HEK293 (cell line): ENCODE results near the gene TSPAN3.

ENCODE experiments used
- CTCF ChIA-PET: fragments of 350-600 bp; formaldehyde crosslinking; extraction: SDS; loops from one replicate; lab custom pipeline; 2021; ENCODE audit warnings: antibody characterized with exemption; lab: Yijun Ruan, JAX
- POLR2A ChIA-PET: fragments of 300-600 bp; formaldehyde crosslinking; extraction: SDS; loops from one replicate; lab custom pipeline; 2020; ENCODE audit warnings: antibody characterized with exemption, inconsistent platforms; lab: Yijun Ruan, JAX
- H3K27ac ChIP-seq: fragments of 200-500 bp; sonication (Bioruptor generic); 2 replicates; pipeline ENCODE4 v1.5.1; 2014; ENCODE audit warnings: low read depth, low read length, control low read depth, inconsistent platforms; ENCODE audit errors: extremely low read depth
- H3K36me3 ChIP-seq, 2 experiments: fragments of 200-500 bp in 1 of 2; sonication (Bioruptor generic) in 1 of 2; 1 replicate in 1 of 2; 2 replicates in 1 of 2; pipeline ENCODE4 v1.5.1; 2014 to 2017; ENCODE audit warnings: inconsistent platforms in 2 of 2, low read length in 2 of 2; ENCODE audit not compliant: control insufficient read depth in 2 of 2, insufficient read depth in 1 of 2
- H3K4me1 ChIP-seq: fragments of 200-500 bp; sonication (Bioruptor generic); 2 replicates; pipeline ENCODE4 v1.5.1; 2014; ENCODE audit warnings: mild to moderate bottlenecking, low read length, inconsistent platforms; ENCODE audit not compliant: control insufficient read depth, insufficient read depth
- H3K4me3 ChIP-seq: 2 replicates; pipeline ENCODE4 v1.5.1; 2011; ENCODE audit warnings: low read depth, mild to moderate bottlenecking, control low read depth, low read length, moderate library complexity
- H3K9me3 ChIP-seq: fragments of 200-500 bp; sonication (Bioruptor generic); 2 replicates; pipeline ENCODE4 v1.5.1; 2014; ENCODE audit warnings: low read depth, low read length, inconsistent platforms; ENCODE audit not compliant: control insufficient read depth, insufficient read depth
- GLIS1 ChIP-seq: fragments of 450-650 bp; formaldehyde crosslinking; IDR thresholded peaks from 2 replicates; pipeline ENCODE4 v1.5.1; 2016; ENCODE audit warnings: missing biosample characterization, missing genetic modification characterization
- KLF1 ChIP-seq: fragments of 450-650 bp; formaldehyde crosslinking; IDR thresholded peaks from 2 replicates; pipeline ENCODE4 v1.5.1; 2016; ENCODE audit warnings: missing biosample characterization, missing genetic modification characterization
- OVOL3 ChIP-seq: fragments of 450-650 bp; formaldehyde crosslinking; IDR thresholded peaks from 2 replicates; pipeline ENCODE4 v1.5.1; 2016; ENCODE audit warnings: missing biosample characterization, missing genetic modification characterization
- SETDB1 ChIP-seq: IDR thresholded peaks from one replicate; pipeline ENCODE4 v1.6.1; 2017; ENCODE audit warnings: mild to moderate bottlenecking, low read length, moderate library complexity, mixed read lengths; ENCODE audit not compliant: insufficient read length
- WT1 ChIP-seq: fragments of 450-650 bp; formaldehyde crosslinking; IDR thresholded peaks from 2 replicates; pipeline ENCODE4 v1.5.1; 2016; ENCODE audit warnings: missing biosample characterization, missing genetic modification characterization
- ZBTB48 ChIP-seq: fragments of 450-650 bp; formaldehyde crosslinking; IDR thresholded peaks from 2 replicates; pipeline ENCODE4 v1.5.1; 2016; ENCODE audit warnings: missing biosample characterization, missing genetic modification characterization
- ZNF121 ChIP-seq: fragments of 450-650 bp; formaldehyde crosslinking; IDR thresholded peaks from 2 replicates; pipeline ENCODE4 v1.5.1; 2016; ENCODE audit warnings: missing biosample characterization, missing genetic modification characterization
- ZNF311 ChIP-seq: fragments of 450-650 bp; formaldehyde crosslinking; IDR thresholded peaks from 2 replicates; pipeline ENCODE4 v1.5.1; 2017; ENCODE audit warnings: missing biosample characterization, missing genetic modification characterization, borderline replicate concordance
- ZNF335 ChIP-seq: fragments of 450-650 bp; formaldehyde crosslinking; conservative IDR thresholded peaks from 2 replicates; pipeline ENCODE4 v1.5.1; 2016; ENCODE audit warnings: missing biosample characterization, missing genetic modification characterization
- ZNF394 ChIP-seq: fragments of 450-650 bp; formaldehyde crosslinking; IDR thresholded peaks from 2 replicates; pipeline ENCODE4 v1.5.1; 2016; ENCODE audit warnings: missing biosample characterization, missing genetic modification characterization, mild to moderate bottlenecking, moderate library complexity, borderline replicate concordance
- ZNF404 ChIP-seq: fragments of 450-650 bp; formaldehyde crosslinking; IDR thresholded peaks from 2 replicates; pipeline ENCODE4 v1.5.1; 2017; ENCODE audit warnings: missing biosample characterization, missing genetic modification characterization
- ZNF433 ChIP-seq: fragments of 450-650 bp; formaldehyde crosslinking; IDR thresholded peaks from 2 replicates; pipeline ENCODE4 v1.5.1; 2016; ENCODE audit warnings: missing biosample characterization, missing genetic modification characterization, low read depth
- ZNF548 ChIP-seq: fragments of 450-650 bp; formaldehyde crosslinking; IDR thresholded peaks from 2 replicates; pipeline ENCODE4 v1.5.1; 2016; ENCODE audit warnings: missing biosample characterization, missing genetic modification characterization
- ZNF596 ChIP-seq: fragments of 450-650 bp; IDR thresholded peaks from 2 replicates; pipeline ENCODE4 v1.5.0; 2018; ENCODE audit warnings: missing biosample characterization, mild to moderate bottlenecking, missing genetic modification characterization, moderate library complexity
- ZNF747 ChIP-seq: fragments of 450-650 bp; formaldehyde crosslinking; IDR thresholded peaks from 2 replicates; pipeline ENCODE4 v1.5.1; 2016; ENCODE audit warnings: missing biosample characterization, missing genetic modification characterization
- ZSCAN16 ChIP-seq: fragments of 450-650 bp; formaldehyde crosslinking; IDR thresholded peaks from 2 replicates; pipeline ENCODE4 v1.5.1; 2016; ENCODE audit warnings: missing biosample characterization, missing genetic modification characterization
- TF ChIP-seq, protein P1 (sequence below): fragments of 450-650 bp; formaldehyde crosslinking; IDR thresholded peaks from 2 replicates; pipeline ENCODE4 v1.5.1; 2016; ENCODE audit warnings: missing biosample characterization, missing genetic modification characterization
- TF ChIP-seq, protein P2 (sequence below): fragments of 450-650 bp; formaldehyde crosslinking; IDR thresholded peaks from 2 replicates; pipeline ENCODE4 v1.5.1; 2016; ENCODE audit warnings: missing biosample characterization, missing genetic modification characterization
- TF ChIP-seq, protein P3 (sequence below): fragments of 450-650 bp; formaldehyde crosslinking; IDR thresholded peaks from 2 replicates; pipeline ENCODE4 v1.5.1; 2016; ENCODE audit warnings: missing biosample characterization, missing genetic modification characterization
- TF ChIP-seq, protein P4 (sequence below): fragments of 450-650 bp; formaldehyde crosslinking; IDR thresholded peaks from 2 replicates; pipeline ENCODE4; 2016; ENCODE audit warnings: missing biosample characterization, missing genetic modification characterization

TSPAN3 gene

DNA sequence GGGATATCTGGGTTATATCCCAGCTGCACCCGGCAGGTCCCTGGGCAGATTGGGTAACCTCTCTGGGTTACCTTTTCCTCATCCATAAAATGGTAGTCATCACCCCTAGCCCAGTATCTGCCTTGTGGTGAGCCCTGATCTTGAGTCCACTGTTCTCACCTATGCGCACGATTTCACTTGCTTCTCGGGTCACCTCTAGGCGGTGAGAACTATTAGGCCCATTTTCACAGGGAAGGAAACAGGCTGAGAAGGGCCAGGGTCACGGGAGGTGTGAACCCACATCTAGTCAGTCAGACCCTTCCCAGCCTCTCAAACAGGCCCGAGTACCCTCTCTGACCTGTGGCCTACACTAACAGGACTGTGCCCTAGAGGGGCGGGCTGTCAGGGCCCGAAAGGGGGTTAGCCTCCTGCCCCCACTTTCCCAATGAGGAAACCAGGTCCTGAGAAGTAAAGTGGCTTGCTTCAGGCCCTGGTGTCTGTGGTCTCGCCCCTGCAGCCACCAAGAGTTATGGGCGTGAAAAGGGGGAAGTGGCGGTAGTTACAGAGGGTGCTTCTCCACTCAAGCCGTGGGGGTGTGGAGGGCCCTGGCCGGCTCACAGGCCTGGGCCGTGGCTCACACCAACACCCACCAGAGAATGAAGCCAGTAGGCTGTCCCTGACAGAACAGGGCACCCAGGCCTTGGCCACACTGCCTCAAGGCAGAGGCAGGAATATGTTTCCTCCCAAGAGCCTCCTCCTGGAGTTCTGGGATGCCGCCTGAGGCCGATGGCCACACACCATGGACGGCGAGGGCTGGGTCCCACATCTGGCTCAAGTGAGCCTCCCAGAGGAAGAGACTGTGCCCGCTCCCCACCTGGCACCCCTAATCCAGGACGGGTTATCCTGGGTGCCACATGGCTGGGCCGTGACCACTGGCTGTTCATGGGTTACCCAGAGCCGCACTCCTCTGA, 56.5 kb downstream of the TSPAN3 start:
- Histone ChIP-seq H3K36me3 (no peaks in the 10 kb centered on the region), H3K27ac (no peak overlapping the region), H3K4me3 (no peak overlapping the region), H3K9me3 (no peaks in the 10 kb centered on the region), H3K4me1 (no peaks in the 10 kb centered on the region)
- TF ChIP-seq OVOL3 (tag by site-specific recombination) (no peak), ZNF311 (tag by site-specific recombination) (no peak), ZNF335 (tag by site-specific recombination) (no peak), ZNF548 (tag by site-specific recombination) (no peak), ZNF121 (tag by site-specific recombination) (no peak), ZNF404 (tag by site-specific recombination) (no peak), KLF1 (tag by site-specific recombination) (no peak), ZNF596 (tag by site-specific recombination) (no peak)
- CTCF ChIA-PET, result interaction anchor here (0.8 to 1.0 kb wide), 2 partner anchors 9 to 41 kb away, joined by 3 to 4 read pairs; no protein-coding TSS in a partner anchor
- POLR2A ChIA-PET, result no interaction called here

DNA sequence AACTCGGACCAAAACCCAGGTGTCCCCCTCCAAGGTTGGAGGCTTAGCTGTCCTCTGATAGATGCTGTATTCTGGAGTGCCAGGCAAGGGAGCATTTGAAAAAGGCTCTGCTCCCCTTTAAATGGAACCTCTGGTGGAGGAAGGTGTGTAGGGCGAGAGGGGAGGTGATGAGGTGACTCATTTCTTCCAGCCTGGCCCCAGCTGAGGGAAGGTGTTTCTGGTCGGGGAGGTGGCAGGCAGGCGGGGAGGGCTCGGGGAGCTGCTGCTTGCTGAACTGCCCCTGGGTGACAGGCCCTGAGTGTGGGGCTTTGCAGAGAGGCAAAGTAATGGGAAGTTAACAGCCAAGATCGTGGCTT, 57.2 kb downstream of the TSPAN3 start:
- H3K27ac ChIP-seq, result no peak overlapping the region
- TF ChIP-seq KLF1 (tag by site-specific recombination) (no peak), ZNF747 (no peak), ZNF394 (tag by site-specific recombination) (no peak), SETDB1 (no peak), WT1 (tag by site-specific recombination) (peak; percentile 70; the same call in 1 of the 2 replicates), ZSCAN16 (tag by site-specific recombination) (no peak), ZNF433 (tag by site-specific recombination) (no peak), ZBTB48 (tag by site-specific recombination) (peak; percentile 26; the same call in 1 of the 2 replicates), GLIS1 (tag by site-specific recombination) (peak; percentile 43; the same call in 1 of the 2 replicates)
- TF ChIP-seq, protein P1, sequence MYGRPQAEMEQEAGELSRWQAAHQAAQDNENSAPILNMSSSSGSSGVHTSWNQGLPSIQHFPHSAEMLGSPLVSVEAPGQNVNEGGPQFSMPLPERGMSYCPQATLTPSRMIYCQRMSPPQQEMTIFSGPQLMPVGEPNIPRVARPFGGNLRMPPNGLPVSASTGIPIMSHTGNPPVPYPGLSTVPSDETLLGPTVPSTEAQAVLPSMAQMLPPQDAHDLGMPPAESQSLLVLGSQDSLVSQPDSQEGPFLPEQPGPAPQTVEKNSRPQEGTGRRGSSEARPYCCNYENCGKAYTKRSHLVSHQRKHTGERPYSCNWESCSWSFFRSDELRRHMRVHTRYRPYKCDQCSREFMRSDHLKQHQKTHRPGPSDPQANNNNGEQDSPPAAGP (tag by site-specific recombination), result peak; percentile 76
- TF ChIP-seq, protein P2, sequence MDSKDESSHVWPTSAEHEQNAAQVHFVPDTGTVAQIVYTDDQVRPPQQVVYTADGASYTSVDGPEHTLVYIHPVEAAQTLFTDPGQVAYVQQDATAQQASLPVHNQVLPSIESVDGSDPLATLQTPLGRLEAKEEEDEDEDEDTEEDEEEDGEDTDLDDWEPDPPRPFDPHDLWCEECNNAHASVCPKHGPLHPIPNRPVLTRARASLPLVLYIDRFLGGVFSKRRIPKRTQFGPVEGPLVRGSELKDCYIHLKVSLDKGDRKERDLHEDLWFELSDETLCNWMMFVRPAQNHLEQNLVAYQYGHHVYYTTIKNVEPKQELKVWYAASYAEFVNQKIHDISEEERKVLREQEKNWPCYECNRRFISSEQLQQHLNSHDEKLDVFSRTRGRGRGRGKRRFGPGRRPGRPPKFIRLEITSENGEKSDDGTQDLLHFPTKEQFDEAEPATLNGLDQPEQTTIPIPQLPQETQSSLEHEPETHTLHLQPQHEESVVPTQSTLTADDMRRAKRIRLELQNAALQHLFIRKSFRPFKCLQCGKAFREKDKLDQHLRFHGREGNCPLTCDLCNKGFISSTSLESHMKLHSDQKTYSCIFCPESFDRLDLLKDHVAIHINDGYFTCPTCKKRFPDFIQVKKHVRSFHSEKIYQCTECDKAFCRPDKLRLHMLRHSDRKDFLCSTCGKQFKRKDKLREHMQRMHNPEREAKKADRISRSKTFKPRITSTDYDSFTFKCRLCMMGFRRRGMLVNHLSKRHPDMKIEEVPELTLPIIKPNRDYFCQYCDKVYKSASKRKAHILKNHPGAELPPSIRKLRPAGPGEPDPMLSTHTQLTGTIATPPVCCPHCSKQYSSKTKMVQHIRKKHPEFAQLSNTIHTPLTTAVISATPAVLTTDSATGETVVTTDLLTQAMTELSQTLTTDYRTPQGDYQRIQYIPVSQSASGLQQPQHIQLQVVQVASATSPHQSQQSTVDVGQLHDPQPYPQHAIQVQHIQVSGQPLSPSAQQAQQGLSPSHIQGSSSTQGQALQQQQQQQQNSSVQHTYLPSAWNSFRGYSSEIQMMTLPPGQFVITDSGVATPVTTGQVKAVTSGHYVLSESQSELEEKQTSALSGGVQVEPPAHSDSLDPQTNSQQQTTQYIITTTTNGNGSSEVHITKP, result no peak
- TF ChIP-seq, protein P3, sequence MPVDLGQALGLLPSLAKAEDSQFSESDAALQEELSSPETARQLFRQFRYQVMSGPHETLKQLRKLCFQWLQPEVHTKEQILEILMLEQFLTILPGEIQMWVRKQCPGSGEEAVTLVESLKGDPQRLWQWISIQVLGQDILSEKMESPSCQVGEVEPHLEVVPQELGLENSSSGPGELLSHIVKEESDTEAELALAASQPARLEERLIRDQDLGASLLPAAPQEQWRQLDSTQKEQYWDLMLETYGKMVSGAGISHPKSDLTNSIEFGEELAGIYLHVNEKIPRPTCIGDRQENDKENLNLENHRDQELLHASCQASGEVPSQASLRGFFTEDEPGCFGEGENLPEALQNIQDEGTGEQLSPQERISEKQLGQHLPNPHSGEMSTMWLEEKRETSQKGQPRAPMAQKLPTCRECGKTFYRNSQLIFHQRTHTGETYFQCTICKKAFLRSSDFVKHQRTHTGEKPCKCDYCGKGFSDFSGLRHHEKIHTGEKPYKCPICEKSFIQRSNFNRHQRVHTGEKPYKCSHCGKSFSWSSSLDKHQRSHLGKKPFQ (tag by site-specific recombination), result no peak
- TF ChIP-seq, protein P4, sequence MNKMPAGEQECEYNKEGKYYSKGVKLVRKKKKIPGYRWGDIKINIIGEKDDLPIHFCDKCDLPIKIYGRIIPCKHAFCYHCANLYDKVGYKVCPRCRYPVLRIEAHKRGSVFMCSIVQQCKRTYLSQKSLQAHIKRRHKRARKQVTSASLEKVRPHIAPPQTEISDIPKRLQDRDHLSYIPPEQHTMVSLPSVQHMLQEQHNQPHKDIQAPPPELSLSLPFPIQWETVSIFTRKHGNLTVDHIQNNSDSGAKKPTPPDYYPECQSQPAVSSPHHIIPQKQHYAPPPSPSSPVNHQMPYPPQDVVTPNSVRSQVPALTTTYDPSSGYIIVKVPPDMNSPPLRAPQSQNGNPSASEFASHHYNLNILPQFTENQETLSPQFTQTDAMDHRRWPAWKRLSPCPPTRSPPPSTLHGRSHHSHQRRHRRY (tag by site-specific recombination), result no peak

More for the DNA sequence above, 57.2 kb downstream of the TSPAN3 start:
- POLR2A ChIA-PET, result no interaction called here
- no peaks in the 10 kb centered on the region for H3K36me3 ChIP-seq
- no peak overlapping the region for H3K4me3 ChIP-seq
- CTCF ChIA-PET, result interaction anchor here (1.0 kb wide), 1 partner anchor 10 kb away, joined by 4 read pairs; no protein-coding TSS in a partner anchor
- no peaks in the 10 kb centered on the region for H3K9me3 ChIP-seq
- H3K4me1 ChIP-seq, result no peaks in the 10 kb centered on the region
